ENCODE measurements around the gene PRELID3B. TPM values are rescaled to one million over a fixed set of nuclear protein-coding genes. Genes with fewer than 3 reads are reported as not detected.

PRELID3B gene
- total and polyA plus RNA-seq, 2 of the 8 experiments (the other 6 are each of a cell fraction or from before 2014, with no cell fraction given), result 8.1 to 50.5 TPM

DNA sequence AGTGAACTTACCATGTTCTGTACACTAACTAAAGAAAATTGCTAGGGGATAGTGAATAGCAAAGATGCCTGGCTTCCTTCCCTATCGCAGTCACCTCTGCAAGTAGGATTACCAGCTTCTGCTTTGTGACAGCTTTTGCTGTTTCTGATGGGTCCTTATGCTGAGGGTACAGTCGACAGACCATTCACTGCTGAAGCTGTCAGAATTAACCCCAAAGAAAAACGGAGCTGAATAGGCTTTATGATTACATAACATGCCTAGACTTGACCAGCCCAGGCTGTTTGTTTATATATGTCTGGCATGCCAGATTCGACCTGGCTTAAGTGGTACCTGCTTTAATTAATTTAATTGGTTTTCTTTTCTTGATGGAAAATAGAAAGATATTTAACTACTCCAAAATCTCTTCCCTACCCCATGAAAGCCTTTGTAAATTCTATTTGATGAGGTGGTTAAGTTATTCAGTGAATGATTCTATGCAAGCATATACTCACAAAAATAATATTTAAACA lies 21.7 kb upstream of the PRELID3B start:
- H3K56ac ChIP-seq (replicated peaks; ENCODE audit: insufficient read length, low read depth, low read length), result no peak overlapping the region
- no peak overlapping the region for H4K5ac ChIP-seq (ENCODE audit: insufficient read length, low read depth, low read length)
- no peaks in the 10 kb centered on the region for H3K9me3 ChIP-seq (ENCODE audit: insufficient read depth in 2 of 2, low read depth in 1 of 2, low read length in 1 of 2)
- no peak overlapping the region for H3K18ac ChIP-seq (ENCODE audit: extremely low read depth, low read length)
- no peaks in the 10 kb centered on the region for H3K79me2 ChIP-seq (ENCODE audit: control insufficient read depth in 1 of 2, insufficient read depth in 2 of 2, low read length in 2 of 2)
- no peak overlapping the region for H2BK120ac ChIP-seq (replicated peaks; ENCODE audit: low read depth, low read length)
- no peak overlapping the region for H4K91ac ChIP-seq (replicated peaks; ENCODE audit: insufficient read length, low read length)
- H3K23ac ChIP-seq (ENCODE audit: insufficient read length), result no peak overlapping the region
- H3K79me1 ChIP-seq (ENCODE audit: low read depth, low read length), result no peaks in the 10 kb centered on the region
- H3K9ac ChIP-seq (replicated peaks in 1 of 4; ENCODE audit: extremely low read depth in 1 of 4, low read depth in 3 of 4, low read length in 3 of 4), result no peak overlapping the region
- no peak overlapping the region for H2AK5ac ChIP-seq (ENCODE audit: low read depth, low read length)
- no peak overlapping the region for H2BK12ac ChIP-seq (ENCODE audit: low read depth, low read length)
- no peaks in the 10 kb centered on the region; a peak in 1 of 7 replicates for H3K4me1 ChIP-seq (replicated peaks in 1 of 4; ENCODE audit: control insufficient read depth in 3 of 4, insufficient read depth in 4 of 4, low read length in 3 of 4)
- no peak overlapping the region for H3K4me2 ChIP-seq (ENCODE audit: insufficient read depth in 1 of 2, low read depth in 2 of 2, low read length in 2 of 2)
- no peaks in the 10 kb centered on the region for H3K27me3 ChIP-seq (replicated peaks in 1 of 4; ENCODE audit: control insufficient read depth in 3 of 4, extremely low read depth in 1 of 4, insufficient read depth in 3 of 4, low read length in 3 of 4)
- WGBS, 2 experiments (ENCODE audit: extremely low coverage in 1 of 2, insufficient coverage in 1 of 2, insufficient read length in 1 of 2, insufficient replicate concordance in 2 of 2, low coverage in 1 of 2, low lambda C conversion rate in 2 of 2, missing lambda C conversion rate in 1 of 2), result 83% methylated on average over 4 of the region's 4 CpGs; no CpG with 5 or more reads in 1 of the 2 experiments
- H2BK15ac ChIP-seq (ENCODE audit: low read length), result no peak overlapping the region
- FAIRE-seq (no peak), DNase-seq (ENCODE audit: low read depth in 1 of 2, low spot score in 2 of 2) (no peak)
- H3K4me3 ChIP-seq (ENCODE audit: extremely low read depth in 1 of 4, insufficient read depth in 2 of 4, low read depth in 3 of 4, low read length in 4 of 4), result no peak overlapping the region
- no peak overlapping the region for H3K4ac ChIP-seq (replicated peaks; ENCODE audit: insufficient read length, low read depth, low read length)
- ChIA-PET POLR2A (ENCODE audit: partially characterized antibody) (no interaction called here), CTCF (ENCODE audit: partially characterized antibody) (interaction anchor here (0.8 kb wide), 1 partner anchor 23 kb away, joined by 4 read pairs; no protein-coding TSS in a partner anchor)
- no peak overlapping the region for H3K27ac ChIP-seq (ENCODE audit: low read depth, low read length)
- H2AFZ ChIP-seq (ENCODE audit: low read length), result no peak overlapping the region
- H3K23me2 ChIP-seq (ENCODE audit: low read depth, low read length), result no peaks in the 10 kb centered on the region
- no peak overlapping the region for H2BK20ac ChIP-seq (ENCODE audit: low read length)
- H2BK5ac ChIP-seq (ENCODE audit: low read depth, low read length), result no peak overlapping the region
- H4K20me1 ChIP-seq (replicated peaks in 1 of 2; ENCODE audit: control insufficient read depth in 1 of 2, insufficient read depth in 2 of 2, low read length in 2 of 2), result no peaks in the 10 kb centered on the region
- H4K8ac ChIP-seq (ENCODE audit: extremely low read depth, insufficient read depth, low read length), result no peak overlapping the region
- no peak for TF ChIP-seq TAF1 (IDR thresholded peaks at IDR 0.05; ENCODE audit: low read depth, low read length)
- no peak for TF ChIP-seq EP300 (IDR thresholded peaks at IDR 0.05; ENCODE audit: borderline replicate concordance in 1 of 2, low read depth in 2 of 2, low read length in 2 of 2)
- no peak for TF ChIP-seq RFX5 (IDR thresholded peaks at IDR 0.05; ENCODE audit: borderline replicate concordance, low read depth, low read length)
- no peak for TF ChIP-seq NANOG (IDR thresholded peaks at IDR 0.05; ENCODE audit: insufficient read depth, low read depth, low read length, poor library complexity, severe bottlenecking)
- no peak for TF ChIP-seq JUN (IDR thresholded peaks at IDR 0.05; ENCODE audit: low read depth, low read length)
- TF ChIP-seq CHD2 (IDR thresholded peaks at IDR 0.05; ENCODE audit: low read length), result no peak
- TF ChIP-seq ATF2 (IDR thresholded peaks at IDR 0.05; ENCODE audit: low read length), result no peak
- TF ChIP-seq BRCA1 (IDR thresholded peaks at IDR 0.05; ENCODE audit: low read depth, low read length), result no peak
- no peak for TF ChIP-seq CHD1 (IDR thresholded peaks at IDR 0.05; ENCODE audit: low read depth, low read length)
- TF ChIP-seq SUZ12 (IDR thresholded peaks at IDR 0.05; ENCODE audit: low read length), result no peak
- TF ChIP-seq SIX5 (IDR thresholded peaks at IDR 0.05; ENCODE audit: low read depth, low read length), result no peak
- no peak for TF ChIP-seq SP2 (IDR thresholded peaks at IDR 0.05; ENCODE audit: low read length)
- no peak overlapping the region for H3K14ac ChIP-seq (ENCODE audit: insufficient read length)
- no peaks in the 10 kb centered on the region for H3K36me3 ChIP-seq (ENCODE audit: control insufficient read depth in 2 of 4, insufficient read depth in 4 of 4, low read length in 3 of 4)
